HG03469 (cell line): ENCODE measurements around the gene LPAR5.

ENCODE experiments used
- ATAC-seq: cut with Tn5 transposase; IDR thresholded peaks from one replicate; pipeline ENCODE4 v1.9.1; 2021; ENCODE audit warnings: mild to moderate bottlenecking, moderate library complexity, moderate number of reproducible peaks; ENCODE audit not compliant: unreplicated experiment

LPAR5 gene

DNA sequence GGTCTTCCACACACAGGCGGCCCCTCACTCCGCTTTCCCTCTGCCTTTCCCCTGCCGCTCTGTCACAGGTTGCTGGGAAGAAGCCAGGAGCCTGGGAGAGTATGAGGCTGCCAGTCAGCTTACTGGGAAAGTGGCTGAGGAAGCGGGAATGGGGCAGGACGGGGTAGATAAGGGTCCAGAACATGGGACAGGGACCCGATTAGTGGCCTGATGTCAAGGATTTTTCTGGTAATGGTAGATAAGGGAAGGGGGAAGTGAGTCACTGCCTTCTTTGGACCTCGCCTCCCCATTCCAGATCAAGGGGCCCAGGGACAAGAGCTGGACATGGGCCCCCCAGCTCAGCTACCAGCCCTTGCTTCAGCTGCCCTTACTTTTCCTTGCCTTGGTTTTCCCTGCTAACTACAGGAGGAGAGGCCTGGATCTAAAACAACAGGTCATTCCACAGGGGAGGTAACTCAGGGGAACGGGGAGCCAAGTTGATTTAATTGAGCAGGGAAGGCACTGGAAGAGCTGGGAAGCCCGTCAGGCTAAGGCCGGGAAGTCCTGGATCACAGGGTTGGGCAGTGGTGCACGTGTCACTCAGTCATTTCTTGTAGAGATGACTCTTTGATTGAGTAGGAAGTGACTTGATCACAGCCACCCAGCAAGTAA, 3.5 kb upstream of the LPAR5 start:
- ATAC-seq, result no peak

DNA sequence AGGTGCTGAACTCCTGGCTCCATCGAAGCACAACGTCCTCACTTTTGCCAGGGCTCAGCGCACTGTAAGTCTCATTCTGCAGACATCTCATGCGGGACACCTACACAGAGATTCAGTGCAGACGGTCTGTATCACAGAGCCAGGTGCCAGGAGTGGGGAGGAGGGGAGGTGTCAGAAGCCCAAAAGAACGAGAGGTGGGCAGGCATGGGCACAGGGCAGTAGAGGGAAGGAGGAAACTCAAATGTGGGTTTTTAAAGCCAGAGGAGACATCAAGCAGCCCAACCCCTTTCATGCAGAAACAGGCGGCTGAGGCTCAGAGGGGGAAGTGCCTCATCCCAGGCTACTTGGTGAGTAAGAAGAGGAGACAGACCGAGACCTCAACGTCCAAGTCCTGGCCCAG, 2.5 kb upstream of the LPAR5 start:
- ATAC-seq, result no peak

DNA sequence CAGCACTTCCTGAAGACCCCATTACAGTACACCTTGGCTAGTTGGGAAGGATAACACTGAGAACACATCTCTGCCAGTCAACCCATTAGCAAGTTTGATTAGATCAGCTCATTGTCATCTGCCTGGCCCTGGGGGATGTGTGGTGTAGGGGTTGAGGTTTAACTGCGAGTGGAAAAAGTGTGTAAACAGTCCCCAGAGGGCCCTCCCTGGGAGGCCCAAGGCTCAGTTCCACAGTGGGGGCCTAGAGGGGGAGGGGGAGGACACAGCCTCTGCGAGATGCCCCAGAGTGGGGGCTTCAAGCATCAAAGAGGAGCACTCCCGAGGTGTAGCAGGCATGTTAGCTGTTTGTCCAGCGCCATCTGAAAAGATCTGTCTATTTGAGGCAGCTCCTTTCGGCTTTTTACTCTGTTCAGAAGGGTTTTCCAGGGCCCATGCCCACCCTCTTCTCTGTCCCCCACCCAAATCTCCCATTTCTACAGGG, 344 bp downstream of the LPAR5 start:
- no peak for ATAC-seq

DNA sequence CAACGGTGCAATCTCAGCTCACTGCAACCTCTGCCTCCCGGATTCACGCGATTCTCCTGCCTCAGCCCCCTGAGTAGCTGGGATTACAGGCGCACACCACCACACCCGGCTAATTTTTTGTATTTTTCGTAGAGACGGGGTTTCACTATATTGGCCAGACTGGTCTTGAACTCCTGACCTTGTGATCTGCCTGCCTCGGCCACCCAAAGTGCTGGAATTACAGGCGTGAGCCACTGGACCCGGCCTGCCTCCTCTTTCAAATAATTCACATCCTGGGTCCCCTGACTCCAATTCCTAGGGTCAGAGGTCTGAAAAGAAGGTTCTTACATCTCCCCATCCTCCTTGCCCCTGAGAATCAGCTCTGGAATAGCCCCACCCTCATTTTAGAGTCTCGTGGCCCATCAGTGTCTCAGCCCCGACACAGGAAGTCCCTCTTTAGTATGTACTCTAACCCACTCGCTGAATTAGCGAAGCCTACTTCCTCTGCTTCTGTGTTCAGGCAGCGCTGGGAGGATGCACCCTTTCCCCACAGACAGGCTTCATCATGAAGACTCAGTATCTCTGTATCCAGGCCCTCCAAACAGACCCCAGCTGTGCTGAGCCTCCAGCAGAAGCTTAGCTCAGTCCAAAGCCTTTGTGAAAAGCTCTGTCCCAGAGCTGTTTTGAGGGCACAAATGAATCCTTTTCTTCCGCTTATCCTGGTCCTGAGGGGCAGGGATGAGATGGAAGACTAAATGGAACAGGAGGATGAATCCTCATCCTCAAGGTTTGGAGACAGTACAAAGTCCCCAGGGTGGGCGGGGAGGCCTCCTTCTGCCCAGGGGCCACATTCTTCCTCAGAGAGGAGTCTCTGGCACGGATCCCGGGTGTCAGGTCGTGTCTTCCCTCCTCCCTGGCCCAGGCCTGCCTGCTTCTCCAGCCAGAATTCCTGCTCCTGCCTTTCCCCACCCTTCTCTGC, 3.5 kb downstream of the LPAR5 start:
- ATAC-seq, result no peak

DNA sequence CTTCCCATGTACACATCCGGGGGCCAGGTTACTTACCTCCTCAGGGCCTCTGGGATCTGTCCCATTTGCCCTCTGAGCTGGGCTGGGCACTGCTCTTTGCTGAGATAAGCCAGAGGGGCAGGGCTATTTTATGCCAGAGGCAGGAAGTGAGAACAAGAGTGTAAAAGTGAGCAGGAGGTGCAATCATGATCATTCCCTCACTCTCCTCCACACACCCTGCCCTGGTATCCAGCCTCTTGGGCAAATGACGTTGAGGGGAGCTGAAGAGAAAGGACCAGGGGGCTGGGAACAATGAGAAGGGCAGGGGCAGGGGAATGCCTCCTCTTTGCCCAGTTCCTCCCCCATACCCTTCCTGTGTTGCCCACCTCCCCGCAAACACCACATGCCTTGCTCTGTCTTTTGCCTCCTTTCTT, 4.2 kb downstream of the LPAR5 start:
- ATAC-seq, result no peak

DNA sequence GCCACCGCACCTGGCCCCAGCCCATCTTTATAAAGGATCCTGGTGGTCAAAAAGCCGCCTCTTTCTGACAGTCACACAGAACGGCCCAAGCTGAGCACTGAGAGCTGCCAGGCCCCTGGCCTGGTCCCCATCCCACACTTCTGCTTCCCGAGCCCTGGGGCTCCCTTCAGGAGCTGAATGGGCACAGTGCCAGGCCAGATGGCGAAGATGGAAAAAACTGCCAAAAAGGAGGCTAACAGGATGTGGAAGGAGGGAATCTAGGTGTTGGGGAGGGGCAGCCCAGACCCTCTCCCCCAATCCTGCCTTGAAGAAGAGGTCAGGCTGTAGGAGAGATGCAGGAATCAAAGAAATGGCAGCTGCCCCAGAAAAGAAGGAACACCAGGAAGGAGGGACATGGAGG, 5.0 kb downstream of the LPAR5 start:
- no peak for ATAC-seq

DNA sequence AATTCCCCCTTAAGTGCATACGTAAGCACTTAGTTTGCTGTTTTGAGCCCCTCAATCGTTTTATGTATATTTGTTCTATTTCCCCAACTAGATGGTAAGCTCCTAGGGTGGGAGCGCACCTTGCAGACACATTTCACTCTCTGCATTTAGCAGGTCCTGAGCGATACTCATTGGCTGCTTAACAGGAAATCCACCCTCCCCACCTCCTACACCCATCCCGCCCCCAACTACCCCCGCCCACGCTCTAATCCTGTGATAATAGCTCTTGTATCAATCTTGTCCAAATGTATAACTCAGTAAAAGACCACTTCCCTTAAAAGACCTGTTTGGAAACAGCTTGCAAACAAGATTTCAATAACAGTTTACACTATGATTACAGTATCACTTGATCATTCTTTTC, 8.1 kb downstream of the LPAR5 start:
- ATAC-seq, result no peak

DNA sequence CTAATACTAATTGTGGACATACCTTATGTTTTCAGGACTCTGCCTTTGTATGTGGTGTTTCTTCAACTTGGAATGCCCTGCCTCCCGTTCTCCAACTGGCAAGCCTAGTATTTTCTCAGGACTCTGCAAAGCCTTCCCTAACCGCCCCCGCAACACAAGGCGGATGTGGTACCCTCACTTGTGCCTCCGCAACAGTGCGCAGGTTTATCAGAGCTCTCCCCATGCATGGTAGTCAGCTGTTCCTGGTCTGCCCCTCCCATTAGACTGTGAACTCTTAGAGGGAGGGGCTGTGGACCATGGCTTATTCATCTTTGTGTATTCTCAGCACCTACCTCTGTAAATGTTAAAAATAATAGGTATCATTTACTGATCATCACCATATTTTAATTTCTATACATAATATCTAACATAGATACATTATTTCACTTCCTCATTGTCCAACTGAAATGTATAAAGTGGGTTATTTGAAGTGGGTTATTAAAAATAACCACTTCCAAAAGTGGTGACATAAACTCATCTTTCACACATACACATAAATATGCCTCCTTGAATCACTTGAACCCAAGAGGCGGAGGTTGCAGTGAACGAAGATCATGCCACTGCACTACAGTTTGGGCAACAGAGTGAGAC, 9.0 kb downstream of the LPAR5 start:
- ATAC-seq, result no peak

DNA sequence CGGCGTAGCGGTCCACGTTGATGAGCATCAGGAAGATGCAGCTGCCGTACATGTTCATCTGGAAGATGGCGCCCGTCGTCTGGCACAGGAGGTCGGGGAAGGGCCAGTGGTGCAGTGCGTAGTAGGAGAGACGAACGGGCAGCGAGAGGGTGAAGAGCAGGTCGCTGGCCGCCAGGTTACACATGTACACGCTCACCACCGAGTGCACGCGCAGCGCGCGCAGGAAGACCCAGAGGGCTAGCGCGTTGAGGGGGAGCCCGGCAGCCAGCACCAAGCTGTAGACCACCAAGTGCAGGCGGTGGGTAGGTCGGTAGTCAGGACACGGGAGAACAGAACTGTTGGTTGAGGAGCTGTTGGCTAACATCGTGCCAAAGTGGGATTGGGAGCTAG, 14.9 kb downstream of the LPAR5 start:
- ATAC-seq, result no peak

DNA sequence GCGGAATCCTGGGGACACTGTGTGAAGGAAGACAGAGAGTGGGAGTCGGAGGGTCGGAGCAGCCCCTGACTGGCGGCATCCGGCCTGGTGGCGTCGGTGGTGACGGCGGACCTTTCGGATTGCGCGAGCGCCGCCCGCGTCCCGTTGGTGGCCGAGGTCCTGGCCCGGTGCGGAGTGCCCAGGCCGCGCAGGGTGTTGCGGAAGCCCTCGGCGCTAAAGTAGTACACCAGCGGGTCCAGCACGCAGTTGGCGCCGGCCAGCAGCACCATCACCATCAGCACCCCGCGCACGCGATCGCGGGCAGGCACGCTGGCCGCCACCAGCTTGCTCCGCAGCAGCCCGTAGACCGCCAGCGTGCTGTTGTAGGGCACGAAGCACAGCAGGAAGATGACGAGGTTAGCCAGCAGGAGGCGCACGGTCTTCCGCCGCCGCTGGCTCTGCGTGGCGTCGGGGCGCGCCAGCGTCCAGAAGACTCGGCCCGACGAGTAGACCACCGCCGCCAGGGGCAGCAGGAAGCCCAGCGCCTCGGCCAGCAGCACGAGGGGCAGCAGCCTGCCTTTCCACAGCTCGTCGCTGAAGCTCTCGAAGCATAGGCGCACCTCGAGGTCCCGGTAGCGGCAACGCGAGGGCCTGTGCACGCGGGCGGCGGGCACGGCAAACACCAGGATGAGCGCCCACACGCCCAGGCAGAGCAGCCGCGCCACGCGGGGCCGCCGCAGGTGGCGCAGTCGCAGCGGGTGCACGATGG, 15.4 kb downstream of the LPAR5 start:
- ATAC-seq, result no peak

DNA sequence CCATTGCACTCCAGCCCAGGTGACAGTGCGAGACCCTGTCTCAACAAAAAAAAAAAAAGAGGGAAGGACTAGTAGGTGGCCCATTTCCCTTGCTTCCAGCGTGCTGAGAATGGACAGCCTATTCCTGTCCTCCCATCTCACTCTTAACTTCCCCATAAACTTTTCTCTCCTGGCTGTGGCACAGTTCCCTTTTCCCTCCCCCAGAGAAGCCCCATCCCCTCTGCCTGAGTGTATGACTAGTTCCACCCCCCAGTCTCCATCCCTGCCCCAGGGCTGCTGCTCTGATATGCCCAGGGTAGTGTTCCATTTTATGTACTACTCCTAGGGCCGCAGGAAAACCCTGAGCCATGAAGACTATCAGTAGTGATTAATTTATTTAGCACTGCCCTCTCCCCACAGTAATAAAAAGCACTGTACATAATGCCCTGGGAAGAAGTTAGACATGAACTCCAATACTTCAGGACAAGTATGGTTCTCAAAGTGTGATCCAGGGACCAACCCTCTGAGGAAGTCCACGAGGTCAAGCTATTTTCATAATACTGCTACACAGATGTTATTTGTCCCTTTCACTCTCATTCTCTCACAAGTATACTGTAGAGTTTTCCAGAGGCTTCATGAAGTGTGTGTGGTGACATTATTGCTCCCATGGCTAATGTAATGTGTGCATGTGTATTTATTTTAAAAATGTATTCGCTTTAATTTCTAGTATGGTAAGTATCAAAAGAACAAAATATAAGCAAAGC, 17.1 kb downstream of the LPAR5 start:
- no peak for ATAC-seq

DNA sequence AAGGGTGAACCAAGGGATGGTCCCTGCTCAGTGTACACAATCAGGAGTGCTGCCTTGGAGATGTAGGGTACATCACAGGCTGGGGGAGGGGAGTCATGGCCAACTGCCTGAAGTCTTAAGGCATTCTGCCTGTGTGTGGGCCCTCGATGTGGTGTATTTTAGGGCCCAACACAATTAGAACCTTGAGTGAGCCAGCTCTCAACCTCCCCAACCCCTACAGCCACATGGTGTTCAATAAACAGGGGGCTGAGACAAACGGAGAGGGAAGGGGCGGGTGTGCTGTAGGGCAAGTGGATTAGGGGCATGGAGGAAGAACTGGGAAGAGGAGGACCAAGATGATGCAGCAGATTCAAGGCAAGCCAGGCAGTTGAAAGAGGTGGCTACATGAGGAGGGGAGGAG, 20.0 kb downstream of the LPAR5 start:
- no peak for ATAC-seq

DNA sequence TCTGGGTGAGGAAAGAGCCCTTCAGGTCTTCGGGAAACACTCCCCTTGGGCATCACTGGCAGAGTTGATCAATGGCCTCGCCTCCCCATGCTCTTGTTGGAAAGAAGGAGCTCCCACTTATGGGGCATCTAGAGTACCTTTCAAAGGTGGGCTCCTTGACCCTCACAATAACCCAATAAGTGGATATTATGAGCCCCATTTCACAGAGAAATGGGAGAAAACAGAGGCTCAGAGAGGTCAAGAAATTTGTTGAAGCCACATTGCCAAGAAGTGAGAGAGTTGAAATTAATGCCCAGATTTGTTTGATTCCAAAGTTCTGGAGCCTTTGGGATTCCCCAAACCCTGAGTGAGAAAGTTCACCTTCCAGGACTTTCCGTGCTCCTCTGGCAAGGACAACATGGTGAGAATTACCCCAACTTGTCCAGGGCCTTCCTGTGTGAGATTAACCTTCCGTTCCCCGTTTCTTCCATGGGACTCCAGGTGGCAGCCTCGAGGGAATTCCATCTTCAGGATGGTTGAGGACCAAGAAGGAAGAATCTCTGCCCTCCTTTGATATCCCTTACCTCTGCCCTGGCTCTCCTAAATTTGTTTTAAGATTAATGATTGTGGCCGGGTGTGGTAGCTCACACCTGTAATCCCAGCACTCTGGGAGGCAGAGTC, 21.1 kb downstream of the LPAR5 start:
- ATAC-seq, result no peak

DNA sequence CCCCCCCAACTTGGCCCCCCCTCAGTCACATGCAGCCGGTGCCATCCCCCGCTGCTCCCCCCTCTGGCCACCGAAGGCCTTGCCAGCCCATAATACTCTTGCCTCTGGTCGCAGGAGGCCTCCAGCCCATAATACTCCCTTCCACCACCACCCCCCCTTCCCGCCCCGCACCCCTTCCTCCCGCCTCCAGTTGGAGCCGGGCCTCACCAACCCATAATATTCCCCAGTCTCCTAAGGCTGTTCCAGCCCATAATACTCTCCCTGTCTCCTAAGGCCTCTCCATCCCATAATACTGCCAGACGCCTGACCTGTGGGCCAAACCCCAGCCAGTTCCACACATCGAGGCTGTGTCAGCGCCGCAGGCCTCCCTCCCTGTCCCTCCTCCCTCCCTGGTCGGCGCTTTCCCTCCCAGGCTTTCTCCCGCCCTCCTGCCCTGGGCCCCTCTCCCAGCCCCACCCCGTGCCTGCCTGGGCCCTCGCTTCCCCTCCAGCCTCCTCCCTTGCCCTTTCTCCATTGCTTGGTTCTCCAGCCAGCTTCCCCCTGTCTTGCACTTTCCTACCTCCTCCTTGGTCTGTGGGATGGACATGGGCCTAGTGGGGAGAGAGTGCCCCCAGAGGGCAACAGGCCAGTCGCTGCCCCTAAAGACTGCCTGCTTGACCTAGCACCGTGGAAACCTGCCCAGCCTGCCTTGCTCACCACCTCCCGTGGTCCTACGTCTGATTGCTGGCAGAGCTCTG, 21.8 kb downstream of the LPAR5 start:
- no peak for ATAC-seq

DNA sequence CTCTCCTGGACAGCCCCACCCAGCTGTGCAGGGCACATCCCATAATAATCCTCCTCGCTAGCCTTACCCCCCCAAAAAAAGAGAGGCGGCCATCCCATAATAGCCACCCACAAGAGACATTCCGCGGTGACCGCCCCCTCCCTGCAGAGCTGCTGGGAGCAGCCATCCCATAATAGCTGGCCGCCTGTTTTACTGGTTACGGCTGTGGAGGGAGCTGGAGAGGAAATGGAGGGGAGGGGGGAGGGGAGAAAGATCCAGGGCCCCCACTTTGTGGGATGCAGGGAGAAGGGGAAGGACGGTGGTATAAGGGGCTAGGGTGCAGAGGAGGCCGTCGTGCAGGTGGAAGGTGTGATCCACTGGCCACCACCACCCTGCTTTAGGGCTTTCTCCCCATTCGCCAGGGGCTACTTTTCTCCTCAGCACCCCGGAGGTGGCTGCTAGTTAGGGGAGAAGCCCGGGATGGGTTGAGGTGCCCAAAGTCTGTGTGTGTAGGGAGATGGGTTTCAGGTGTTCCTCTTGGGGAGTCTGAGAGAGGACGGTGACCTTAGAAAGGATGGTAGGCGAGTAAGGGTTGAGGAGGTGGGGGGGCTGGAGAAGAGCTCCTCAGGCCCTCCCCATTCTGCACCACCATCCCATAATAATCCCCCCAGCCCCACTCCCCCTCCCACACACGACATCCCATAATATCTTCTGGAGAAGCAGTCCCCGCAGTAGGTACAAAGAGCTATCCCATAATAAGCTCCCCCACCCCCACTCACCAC, 22.6 kb downstream of the LPAR5 start:
- ATAC-seq, result no peak

DNA sequence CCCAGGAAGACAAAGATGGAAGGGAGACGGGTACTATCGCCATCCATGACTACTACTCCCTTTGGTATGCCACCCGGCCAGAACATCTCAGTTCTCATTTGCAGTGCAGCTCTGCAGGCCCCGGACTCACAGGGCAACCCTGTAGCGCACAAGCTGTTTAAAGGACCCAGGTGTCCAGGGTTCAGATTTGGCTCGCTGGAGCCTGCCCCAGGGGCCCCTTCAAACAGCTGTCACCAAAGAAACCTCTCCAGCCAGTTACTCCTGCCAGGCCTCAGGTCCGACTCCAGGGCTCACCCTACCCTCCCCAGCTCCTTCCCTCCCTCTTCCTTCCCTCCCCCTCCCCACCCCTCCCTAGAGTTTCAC, 23.1 kb downstream of the LPAR5 start:
- ATAC-seq, result no peak

DNA sequence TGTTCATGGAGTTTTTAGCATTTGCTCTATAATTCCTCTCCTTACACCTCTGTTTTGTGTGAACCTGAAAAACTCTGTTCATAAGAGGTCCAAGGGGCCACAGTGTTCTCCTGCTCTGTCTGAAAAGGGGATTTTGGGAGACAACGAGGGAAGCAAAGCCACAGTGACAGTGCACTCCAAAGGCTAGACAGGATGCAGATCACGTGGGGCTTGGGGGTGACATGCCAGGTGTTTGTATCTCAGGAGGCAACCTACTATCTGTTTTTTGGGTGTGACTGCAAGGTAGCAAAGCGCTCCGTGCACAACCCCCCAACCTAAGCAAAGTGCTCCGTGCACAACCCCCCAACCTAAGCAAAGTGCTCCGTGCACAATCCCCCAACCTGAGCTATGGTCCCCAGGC, 23.5 kb downstream of the LPAR5 start:
- ATAC-seq, result no peak

DNA sequence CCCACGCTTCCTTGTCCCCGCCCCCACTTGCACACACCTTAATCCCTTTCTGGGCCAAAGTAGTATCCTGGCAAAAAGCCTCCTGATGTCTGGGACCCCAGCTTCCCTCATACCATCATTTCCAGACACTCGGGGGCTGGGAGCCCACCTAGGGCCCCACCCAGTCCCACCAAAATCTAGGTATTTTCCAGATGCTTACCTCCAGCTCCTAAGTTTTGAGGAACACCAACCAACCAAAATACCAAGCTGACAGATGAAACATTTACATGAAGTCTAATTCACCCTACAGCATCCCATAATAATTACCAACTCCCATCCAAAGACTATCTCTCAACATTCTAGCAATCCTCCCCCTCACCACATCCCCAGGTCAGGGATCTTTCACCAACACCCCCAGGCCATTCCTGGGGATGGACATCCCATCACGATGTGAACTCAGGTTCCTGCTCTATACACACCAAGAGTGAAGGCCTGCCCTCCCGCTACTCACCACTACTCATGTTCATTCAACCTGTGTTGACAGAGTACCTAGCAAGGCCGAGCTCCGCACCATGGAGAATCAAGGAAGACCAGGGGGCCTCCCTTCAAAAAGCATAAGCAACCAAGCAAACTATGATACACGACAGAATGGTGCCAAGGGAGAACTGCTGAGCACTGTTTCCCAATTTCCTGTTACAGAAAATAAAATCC, 27.0 kb downstream of the LPAR5 start:
- ATAC-seq, result no peak
